ENCODE measurements around the gene FRMPD2.

FRMPD2 gene

DNA sequence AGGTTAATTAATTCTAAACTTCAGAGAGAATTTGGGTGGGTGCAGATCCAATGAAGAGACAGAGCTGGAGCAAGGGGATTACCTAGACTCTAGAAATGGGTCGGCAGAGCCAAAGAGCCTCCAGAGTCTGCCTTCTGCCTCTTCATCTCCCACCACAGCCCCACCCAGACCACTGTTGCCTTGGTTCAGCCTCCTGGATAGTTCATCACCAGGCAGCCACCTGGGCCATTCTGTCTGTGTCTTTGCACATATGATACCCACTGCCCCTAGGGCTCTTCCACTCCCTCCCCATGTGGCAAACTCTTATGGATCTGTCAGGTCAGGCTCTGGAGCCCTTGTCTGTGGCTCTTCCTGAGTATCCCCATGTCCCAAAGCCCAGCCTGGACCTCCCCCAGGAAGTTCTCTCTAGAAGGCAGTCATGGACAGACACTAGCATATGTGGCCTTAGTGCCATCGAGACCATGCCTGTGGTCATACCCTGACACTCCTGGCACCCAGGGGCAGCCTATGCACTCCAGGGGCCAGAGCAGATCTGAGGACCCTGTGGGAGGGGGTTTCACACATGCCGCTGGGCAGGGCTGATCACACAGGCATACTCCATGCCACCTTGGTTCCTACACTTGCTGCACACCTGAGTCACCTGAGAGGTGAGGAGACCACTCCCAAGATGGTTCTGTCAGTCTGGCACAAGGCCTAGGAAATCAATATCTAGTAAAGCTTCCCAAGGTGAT lies 41.6 kb downstream of the FRMPD2 start:
- TF ChIP-seq, protein P1, sequence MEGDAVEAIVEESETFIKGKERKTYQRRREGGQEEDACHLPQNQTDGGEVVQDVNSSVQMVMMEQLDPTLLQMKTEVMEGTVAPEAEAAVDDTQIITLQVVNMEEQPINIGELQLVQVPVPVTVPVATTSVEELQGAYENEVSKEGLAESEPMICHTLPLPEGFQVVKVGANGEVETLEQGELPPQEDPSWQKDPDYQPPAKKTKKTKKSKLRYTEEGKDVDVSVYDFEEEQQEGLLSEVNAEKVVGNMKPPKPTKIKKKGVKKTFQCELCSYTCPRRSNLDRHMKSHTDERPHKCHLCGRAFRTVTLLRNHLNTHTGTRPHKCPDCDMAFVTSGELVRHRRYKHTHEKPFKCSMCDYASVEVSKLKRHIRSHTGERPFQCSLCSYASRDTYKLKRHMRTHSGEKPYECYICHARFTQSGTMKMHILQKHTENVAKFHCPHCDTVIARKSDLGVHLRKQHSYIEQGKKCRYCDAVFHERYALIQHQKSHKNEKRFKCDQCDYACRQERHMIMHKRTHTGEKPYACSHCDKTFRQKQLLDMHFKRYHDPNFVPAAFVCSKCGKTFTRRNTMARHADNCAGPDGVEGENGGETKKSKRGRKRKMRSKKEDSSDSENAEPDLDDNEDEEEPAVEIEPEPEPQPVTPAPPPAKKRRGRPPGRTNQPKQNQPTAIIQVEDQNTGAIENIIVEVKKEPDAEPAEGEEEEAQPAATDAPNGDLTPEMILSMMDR (IDR thresholded peaks at IDR 0.05; ENCODE audit: low read depth, low read length, missing control alignments) = no peak
- DNase-seq (ENCODE audit: low read depth) = no peak
- no peak overlapping the region for H3K4me3 ChIP-seq (ENCODE audit: low read depth, low read length)
- in situ Hi-C loops (cut with HindIII; ENCODE audit: low sequenced_read_pairs) = no loop called here

DNA sequence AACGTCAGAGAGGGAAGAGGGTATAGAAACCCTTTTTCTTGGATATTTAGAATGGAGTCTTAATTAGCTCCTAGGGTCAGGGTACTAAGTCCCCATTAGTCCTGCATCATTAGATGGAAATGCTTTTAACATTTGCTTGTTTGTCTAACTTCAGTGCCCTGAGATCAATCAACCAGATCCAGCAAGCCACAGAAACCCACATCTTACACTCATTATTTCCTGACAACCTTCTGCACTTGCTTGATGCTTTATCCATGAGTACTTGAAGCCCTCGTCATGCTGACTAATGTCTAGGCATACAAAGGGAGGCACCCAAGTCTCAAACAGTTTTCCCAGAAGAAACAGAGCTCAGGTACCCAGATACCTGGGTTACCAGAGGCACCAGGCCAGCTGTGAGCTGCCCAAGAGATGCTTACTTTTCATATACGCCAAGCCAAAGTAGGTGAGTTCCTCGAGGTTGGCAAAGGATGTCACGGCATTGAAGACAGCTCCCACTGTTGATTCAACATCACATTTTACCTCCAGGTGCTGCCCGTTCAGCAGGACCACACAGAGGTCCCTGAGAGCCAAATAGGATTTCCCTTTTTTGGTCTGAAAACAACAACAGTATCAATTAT lies 42.7 kb downstream of the FRMPD2 start:
- no peak for DNase-seq (ENCODE audit: low read depth)
- no peak overlapping the region for H3K4me3 ChIP-seq (ENCODE audit: low read depth, low read length)
- TF ChIP-seq, protein P1 (IDR thresholded peaks at IDR 0.05; ENCODE audit: low read depth, low read length, missing control alignments) = no peak
- in situ Hi-C loops (cut with HindIII; ENCODE audit: low sequenced_read_pairs) = no loop called here

DNA sequence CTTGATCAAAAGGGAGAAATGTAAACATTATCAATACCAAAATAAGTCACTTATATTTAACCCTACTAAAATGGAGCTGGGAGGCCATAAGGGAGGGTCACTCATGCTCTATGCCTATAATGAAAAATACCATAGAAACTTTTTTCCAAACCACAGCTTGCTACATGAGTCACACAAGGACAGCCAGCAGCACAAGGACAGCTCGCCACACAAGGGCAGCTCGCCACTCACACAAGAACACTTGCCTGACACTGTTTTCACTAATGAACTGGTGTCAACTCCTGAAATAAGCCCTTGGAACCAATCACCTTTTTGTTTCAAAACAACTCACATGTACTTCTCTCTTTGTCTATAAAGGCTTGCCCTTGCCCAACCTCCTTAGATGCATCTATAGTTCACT lies 43.3 kb downstream of the FRMPD2 start:
- no peak for DNase-seq (ENCODE audit: low read depth)
- TF ChIP-seq, protein P1 (IDR thresholded peaks at IDR 0.05; ENCODE audit: low read depth, low read length, missing control alignments) = no peak
- no peak overlapping the region for H3K4me3 ChIP-seq (ENCODE audit: low read depth, low read length)
- in situ Hi-C loops (cut with HindIII; ENCODE audit: low sequenced_read_pairs) = no loop called here

DNA sequence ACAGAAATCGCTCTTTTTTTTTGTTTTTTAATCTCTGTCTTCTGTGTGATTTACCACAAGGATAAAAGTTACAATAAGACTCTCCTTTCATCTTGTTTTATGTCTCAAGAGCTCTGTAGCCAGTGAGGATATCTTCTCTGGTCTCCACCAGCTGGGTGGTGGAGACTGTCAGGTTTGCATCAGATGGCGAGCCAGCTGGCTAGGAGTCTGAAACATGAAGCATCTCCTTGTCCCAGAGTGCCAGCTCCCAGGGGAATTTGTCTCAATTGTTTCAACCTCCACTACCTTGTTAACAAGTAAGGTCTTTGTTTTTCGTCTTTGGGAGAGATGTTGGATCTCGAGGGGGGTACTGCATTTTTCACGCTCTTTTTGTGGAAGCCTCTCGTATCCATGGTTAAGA lies 47.3 kb downstream of the FRMPD2 start:
- no peak overlapping the region for H3K4me3 ChIP-seq (ENCODE audit: low read depth, low read length)
- in situ Hi-C loops (cut with HindIII; ENCODE audit: low sequenced_read_pairs) = no loop called here
- TF ChIP-seq, protein P1 (IDR thresholded peaks at IDR 0.05; ENCODE audit: low read depth, low read length, missing control alignments) = no peak
- no peak for DNase-seq (ENCODE audit: low read depth)

DNA sequence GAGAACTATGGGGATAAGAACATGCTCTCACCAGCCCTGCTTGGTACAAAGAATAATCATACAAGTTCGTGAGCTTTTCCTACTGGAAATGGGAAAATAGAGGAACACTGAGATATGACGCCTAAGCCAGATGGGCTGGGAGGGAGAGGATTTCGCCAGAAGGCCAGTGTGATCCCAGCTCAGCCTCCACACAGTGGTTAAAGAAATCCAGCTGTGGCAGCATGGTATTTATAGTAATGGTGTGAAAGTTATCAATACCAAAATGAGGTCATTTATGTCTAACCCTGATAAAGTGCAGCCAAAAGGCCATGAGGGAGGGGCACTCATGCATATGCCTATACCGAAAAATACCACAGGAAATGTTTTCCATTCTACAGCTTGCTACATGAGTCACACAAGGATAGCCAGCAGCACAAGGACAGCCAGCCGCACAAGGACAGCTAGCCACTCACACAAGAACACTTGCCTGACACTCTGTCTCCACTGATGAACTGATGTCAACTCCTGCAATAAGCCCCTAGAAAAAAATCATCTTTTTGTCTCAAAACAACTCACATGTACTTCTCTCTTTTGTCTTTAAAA lies 49.4 kb downstream of the FRMPD2 start:
- no peak overlapping the region for H3K4me3 ChIP-seq (ENCODE audit: low read depth, low read length)
- no peak for DNase-seq (ENCODE audit: low read depth)
- in situ Hi-C loops (cut with HindIII; ENCODE audit: low sequenced_read_pairs) = no loop called here
- TF ChIP-seq, protein P1 (IDR thresholded peaks at IDR 0.05; ENCODE audit: low read depth, low read length, missing control alignments) = no peak

DNA sequence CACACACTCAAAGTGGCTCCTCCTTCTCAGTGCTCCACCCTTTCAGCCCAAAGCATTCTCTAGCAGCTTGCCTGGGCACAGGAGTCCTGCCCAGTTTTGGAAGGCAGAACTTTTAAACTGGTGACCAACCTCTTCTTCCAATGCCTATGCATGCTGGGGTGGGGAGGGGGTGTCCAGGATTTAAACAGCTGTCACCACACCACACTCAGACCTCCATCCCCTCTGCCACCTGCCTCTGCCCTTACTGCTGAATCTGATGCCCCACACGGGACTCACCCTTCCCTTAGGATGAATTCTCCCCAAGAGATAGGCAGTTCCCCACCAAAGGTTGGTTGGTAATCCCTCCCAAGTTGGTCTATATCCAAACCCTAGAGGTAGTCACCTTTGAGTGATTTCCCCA lies 50.2 kb downstream of the FRMPD2 start:
- TF ChIP-seq, protein P1 (IDR thresholded peaks at IDR 0.05; ENCODE audit: low read depth, low read length, missing control alignments) = no peak
- in situ Hi-C loops (cut with HindIII; ENCODE audit: low sequenced_read_pairs) = no loop called here

More for the DNA sequence above, 50.2 kb downstream of the FRMPD2 start:
- no peak for DNase-seq (ENCODE audit: low read depth)
- no peak overlapping the region for H3K4me3 ChIP-seq (ENCODE audit: low read depth, low read length)
